ENCODE results near the gene NELFCD.

- TF ChIP-seq, protein P1, sequence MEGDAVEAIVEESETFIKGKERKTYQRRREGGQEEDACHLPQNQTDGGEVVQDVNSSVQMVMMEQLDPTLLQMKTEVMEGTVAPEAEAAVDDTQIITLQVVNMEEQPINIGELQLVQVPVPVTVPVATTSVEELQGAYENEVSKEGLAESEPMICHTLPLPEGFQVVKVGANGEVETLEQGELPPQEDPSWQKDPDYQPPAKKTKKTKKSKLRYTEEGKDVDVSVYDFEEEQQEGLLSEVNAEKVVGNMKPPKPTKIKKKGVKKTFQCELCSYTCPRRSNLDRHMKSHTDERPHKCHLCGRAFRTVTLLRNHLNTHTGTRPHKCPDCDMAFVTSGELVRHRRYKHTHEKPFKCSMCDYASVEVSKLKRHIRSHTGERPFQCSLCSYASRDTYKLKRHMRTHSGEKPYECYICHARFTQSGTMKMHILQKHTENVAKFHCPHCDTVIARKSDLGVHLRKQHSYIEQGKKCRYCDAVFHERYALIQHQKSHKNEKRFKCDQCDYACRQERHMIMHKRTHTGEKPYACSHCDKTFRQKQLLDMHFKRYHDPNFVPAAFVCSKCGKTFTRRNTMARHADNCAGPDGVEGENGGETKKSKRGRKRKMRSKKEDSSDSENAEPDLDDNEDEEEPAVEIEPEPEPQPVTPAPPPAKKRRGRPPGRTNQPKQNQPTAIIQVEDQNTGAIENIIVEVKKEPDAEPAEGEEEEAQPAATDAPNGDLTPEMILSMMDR (IDR thresholded peaks at IDR 0.05; ENCODE audit: insufficient read depth, low read length, poor library complexity, severe bottlenecking) = no peak
- TF ChIP-seq EZH2phosphoT487 (conservative IDR thresholded peaks at IDR 0.05; ENCODE audit: low read length) = no peak
Measured at GRCh38 chr20:58995461-58996225, 14.6 kb downstream of the NELFCD start.

Data from SU-DHL-6 (cell line).